NCI-H1092 treated with DMSO at 0.1 percent for 48 hours (cell line): ENCODE data around the gene TMEM116.

Experiments
- DNase-seq: peaks from one replicate; lab custom pipeline; 2025; lab: John Stamatoyannopoulos, UW

Gene TMEM116

DNA sequence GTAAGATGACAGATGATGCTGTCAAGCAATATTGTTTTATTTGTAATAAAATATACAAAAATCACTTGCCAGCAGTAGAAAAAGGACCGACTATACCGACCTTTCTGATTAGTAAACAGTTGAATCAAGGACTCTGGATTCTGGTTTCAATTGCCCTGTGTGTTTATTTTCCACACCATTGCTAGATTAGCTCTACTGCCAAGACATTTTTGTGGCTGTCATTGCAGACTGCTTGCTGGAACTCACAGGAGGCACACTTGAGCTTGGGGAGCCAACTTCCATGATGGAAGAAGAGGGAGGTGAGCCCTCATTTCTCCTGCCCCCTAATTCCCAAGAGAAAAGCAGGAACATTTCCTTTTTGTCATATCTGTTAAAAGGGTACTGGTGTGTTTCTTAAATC lies 119.7 kb downstream of the TMEM116 start:
- no peak for DNase-seq

DNA sequence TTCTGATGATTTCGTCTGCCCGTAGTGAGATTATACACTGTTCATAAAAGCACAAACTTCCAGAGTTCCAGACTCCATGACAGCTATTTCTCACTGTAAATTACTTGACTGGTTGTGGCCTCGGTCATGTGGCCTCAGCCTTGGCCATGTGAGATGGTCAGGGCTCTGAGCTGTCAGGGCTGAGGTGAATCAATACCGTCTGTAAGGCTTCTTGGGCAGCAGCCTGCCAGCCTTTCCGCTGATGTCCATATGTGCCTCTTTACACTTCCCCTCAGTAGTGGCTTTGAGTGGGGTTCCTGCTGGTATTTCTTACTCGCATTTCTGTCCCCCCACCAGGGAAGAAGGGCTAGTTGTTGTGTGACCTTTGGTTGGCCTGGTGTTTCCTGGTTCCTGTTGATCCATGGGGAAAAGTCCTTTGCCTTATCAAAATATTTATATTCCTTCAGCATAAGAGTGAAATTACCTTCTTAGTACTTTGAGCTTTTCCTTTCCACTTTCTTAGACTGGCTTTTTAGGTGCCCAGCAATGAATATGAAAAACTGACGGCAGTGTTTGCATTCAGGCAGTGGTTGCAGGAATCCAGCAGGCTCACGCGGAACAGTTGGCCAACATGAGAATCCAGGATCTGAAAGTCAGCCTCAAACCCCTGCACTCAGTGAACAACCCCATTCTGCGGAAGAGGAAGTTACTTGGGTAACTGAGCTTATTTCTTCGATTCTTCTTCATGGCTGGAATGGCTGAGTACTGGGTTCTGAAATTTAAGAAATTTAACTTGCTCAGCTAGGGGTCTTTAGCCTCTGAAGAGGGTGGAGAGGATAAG lies 124.8 kb downstream of the TMEM116 start:
- no peak for DNase-seq

DNA sequence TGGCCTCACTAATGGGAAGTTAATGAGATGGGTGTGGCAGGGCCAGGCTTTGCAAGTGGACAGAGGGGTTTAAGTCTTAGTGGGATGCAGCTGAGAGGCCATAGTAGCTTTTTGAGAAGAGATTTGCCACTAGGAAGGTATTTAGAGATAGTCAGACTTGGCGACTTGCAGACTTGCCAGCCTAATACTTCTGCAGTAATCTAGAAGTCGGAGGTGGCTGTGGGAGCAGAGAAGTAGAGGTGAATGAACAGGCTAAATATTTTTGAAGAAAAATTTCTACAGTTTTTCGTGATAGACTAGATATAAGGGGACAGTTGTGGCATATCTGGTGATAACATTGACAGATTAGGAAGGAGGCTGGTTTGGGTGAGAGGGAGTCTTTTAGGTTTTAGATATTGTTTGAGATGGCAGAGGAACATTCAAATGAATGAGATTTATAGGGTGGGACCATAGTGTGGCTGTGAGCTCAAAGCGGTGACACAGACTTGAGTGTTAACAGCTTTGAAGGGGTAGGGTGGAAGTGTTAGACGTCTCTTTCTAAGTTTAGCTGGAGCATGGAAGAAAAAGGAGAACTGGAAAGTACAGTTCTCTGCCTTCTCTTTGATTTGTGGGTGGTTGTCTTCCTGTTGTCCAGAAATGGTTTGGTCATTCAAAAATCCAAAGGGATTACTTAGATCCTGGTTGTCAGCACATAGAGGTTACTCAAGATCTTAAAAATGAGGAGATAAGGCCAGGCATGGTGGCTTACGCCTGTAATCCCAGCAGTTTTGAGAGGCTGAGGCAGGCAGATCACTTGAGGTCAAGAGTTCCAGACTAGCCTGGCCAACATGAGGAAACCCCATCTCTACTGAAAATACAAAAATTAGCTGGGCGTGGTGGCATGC lies 126.1 kb downstream of the TMEM116 start:
- no peak for DNase-seq

DNA sequence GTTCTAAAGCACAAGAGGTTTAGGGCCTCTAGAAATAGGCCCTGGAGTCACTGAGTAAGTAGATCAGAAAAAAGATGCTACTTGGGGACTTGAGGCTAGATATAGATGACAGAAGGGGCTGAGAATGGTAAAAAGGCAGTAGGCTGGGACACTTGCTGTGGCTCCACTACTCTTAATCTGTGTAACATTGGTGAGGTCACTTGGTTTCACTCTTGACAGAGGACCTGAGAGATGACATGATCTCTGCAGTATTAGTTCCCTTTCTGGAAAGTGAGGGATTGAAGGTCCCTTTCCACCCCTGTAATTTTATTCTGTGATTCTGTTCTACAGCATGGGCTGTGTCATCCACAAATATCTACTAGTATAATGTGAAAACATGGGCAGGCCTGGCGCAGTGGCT lies 131.2 kb downstream of the TMEM116 start:
- DNase-seq, result no peak
